GM12872 (cell line): Measurements from ENCODE around the gene ENGASE.

Experiments used
- CTCF ChIP-seq: IDR thresholded peaks from 3 replicates; pipeline ENCODE4 v1.5.1; 2011; ENCODE audit warnings: low read depth, mild to moderate bottlenecking, low read length, moderate library complexity; ENCODE audit not compliant: insufficient read depth

Gene ENGASE

GRCh38 chr17:79029327-79030009 is 45.2 kb upstream of the ENGASE start:
- TF ChIP-seq CTCF = no peak

GRCh38 chr17:79031996-79032875 is 42.4 kb upstream of the ENGASE start:
- no peak for TF ChIP-seq CTCF

DNA sequence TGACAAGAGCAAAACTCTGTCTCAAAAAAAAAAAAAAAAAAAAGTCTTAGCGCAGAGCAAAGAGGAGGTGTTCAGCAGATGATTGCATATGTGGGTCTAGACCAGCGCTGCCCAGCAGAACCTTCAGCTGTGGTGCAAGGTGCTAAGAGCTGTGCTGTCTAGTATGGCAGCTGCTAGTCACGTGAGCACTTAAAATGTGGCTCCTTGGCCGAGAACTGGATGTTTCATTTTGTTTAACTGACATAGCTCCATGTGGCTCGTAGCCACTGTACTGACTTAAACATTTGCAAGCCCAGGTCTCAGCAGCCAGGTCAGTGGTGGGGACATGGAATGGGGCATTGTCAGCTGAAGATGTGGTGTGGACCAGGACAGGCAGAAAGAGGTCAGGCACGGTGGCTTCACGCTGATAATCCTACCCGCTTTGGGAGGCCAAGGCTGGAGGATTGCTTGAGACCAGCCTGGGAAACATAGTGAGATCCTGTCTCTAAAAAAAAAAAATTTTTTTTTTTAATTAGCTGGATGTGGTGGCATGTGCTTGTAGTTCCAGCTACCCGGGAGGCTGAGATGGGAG is 41.5 kb upstream of the ENGASE start:
- no peak for TF ChIP-seq CTCF

GRCh38 chr17:79033741-79034501 is 40.7 kb upstream of the ENGASE start:
- TF ChIP-seq CTCF = no peak

- no peak for TF ChIP-seq CTCF
Measured at GRCh38 chr17:79034931-79035485, 39.6 kb upstream of the ENGASE start.

DNA sequence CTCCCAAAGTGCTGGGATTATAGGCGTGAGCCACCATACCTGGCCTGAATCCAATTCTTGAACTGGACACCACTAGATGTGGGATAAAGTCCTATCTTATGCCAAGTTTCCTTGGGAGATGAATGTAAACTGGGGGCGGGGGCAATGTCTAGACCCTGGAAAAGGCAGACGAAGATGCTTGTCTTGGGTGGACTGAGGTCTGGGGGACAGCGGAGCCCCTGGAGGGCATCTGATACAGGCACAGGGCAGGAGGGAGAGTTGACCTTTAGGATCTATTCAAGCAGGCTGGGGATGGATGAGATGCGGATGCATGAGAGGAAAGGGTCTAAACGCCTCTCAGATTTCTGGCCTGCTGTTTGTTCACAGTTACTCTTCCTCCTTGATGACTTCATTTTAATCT is 38.9 kb upstream of the ENGASE start:
- TF ChIP-seq CTCF = no peak
